Stimulated activated CD4-positive, alpha-beta T cell treated with anti-CD3 and anti-CD28 coated beads, Interleukin-2, amount 100 ng/mL, for 4 hours (primary cell): Measurements from ENCODE around the gene NCOR2.

Experiments used
- DNase-seq: peaks from one replicate; pipeline ENCODE4 v3.0.0-alpha.2; 2020; ENCODE audit warnings: low read depth

Gene NCOR2

DNA sequence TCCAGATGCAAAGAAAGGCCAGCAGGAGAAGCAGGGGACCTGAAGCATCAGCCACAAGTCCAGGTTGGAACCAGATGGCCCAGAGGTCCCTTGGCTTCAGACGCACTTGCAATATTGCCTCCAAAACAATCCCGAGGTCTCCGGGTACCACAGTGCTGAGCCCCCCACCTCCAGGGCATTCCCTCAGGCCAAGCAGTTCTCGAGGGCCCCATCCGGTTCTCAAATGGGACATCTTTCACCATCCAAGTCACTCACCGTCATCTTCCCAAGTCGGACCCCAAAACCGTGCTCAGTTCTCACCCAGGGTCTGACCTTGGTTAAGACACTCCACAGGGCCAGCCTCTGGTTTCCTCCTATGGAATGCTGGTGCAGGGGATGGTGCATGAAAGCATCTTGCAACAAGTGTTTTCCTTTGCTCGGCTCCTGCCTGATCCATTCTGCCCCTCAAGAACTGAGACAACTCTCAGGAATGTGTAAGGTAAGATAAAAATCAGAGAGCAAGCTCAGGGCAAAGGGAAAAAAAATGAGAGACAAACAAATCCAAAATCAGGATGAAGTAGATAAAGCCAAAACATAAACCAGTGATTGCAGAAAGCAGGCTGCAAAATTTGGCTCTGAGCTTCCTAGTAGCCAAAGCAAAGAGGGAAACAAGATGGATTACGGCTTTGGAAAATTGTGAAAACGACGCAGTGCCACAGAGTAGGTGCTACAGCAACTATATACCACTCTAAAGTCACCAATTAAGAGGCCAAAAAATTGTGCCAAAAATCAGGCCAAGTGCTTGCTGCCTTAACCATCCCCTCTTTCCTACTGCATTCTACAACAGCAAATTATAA, 8.0 kb downstream of the NCOR2 start:
- DNase-seq = no peak

DNA sequence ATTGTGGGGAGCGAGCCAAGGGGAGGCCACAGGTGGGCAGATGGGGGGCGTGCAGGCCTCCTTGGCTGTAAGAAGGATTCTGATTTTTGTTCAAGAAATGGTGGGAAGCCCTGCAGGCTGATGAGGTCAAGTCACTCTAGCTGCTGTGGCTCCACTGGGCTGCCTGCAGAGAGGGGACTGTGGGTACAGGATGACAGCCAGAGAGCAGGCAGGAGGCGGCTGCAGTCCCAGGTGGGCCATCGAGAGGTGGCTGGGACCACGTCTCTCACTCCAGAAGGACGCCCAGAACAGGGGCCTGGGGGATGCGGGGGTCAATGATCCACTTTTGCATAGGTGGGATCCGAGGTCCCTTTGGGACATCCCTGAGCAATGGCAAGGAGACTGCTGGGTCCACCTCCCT, 9.1 kb downstream of the NCOR2 start:
- no peak for DNase-seq

DNA sequence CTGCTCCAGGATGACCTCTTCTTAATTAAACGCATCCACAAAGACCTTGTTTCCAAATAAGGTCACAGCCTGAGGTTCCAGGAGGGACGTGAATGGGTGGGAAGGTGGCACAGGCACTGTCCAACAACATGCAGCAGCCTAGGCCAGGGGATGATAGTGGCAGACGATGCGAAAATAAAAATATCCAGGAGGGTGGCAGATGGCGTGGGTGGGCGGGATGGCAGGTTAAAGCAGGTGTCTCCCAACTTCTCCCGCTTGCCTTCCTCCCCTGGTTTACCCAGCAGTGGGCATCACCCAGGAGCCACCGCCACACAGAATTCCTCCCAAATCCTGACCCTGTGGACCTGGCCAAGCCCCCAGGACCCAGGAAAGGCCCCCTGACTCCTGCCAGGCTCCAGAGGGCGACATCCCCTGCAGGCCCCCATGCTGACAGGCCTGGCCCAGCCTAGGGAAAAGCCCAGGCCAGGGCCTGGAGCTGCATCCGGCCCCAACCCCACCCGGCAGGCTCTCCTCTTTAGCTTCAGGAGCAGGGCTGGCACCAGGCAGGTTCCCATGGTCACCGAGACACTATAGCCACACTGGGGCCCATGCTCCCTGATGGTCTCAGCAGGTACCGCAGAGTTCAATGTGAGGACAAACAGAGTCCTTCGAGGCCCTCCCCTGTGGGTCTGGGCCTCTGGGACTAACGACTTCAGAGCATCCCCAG, 9.7 kb downstream of the NCOR2 start:
- no peak for DNase-seq

DNA sequence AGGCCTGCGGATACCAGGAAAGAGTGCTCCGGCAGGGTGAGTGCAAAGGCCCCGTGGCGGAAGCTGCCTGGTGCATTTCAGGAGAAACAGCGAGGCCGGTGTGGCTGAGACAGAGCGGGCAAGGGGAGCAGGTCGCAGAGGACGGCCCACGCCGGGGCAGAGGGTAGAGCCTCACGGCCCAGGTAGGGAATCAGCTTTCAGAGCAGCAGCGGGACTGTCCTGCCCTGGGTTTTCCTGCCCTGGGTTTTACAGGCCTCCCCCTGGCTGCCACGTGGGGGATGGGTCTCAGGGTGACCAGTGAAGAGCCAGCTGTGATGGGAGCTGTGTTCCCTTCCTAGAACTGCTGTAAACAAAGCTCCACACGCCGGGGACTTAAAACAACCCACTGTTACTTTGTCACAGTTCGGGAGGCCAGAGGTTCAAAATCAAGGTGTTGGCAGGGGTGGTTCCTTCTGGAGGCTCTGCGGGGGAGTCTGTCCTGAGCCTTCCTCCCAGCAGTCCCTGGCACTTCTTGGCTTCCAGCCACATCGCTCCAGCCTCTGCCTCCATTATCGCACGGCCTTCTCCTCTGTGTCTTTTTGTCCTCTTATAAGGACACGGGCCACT, 10.4 kb downstream of the NCOR2 start:
- no peak for DNase-seq

DNA sequence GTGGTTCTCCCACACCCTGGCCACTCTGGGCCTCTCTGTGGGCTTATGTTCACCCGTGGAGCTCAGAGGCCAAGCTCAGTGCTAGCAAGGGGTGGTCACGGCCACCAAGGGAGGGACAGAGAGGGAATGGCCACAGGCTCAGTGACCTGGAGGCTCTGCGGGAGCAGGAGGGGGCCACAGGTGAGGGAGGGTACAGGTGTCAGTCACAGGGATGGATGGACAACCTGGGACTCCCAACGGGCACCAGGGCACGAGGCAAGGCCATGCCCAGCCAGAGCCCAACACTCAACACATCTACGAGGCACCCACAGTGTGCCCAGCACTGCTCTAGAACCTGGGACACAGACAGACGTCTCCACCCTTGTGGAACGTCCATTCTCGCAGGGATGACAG, 11.3 kb downstream of the NCOR2 start:
- DNase-seq = no peak

DNA sequence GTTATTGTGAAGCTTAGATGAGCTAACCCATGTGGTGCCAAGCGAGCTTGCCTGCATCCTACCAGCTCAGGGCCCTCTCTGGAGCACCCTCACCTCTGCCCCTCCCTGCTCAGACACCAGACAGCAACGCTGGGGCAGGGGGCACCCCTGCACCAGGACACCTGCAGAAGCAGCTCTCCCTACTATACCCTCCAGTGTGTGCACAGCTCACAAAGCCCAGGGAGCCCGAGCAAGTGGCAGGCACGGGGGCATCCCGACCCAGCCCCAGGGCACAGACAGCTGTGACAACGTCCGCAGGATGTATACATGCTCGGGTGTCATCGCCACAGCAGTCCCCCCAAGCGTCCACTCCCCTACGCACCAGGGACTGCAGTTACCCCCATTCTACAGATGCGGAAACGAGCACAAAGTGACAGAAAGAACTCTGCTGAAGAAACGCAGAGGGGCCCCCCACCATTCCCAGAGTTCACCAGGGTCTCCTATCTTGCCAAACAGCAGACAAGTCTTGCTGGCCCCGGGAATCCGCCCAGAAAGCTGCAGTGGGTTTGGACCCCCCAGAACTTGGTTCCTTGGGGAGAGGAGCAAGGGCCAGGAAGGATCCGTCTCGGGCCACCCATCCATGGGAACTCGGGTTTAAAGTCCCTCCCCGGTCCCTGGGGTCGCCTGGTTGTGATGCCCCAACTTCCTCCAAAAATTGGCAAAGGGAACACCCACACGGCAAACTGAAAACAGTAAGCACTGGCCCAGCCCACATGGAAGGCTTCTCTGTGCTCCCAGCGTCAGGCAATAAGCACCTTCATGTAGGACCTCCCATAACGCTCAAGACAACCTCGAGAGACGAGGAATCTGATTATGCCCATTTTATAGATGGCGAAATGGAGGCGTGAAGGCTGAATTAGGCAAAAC, 12.0 kb downstream of the NCOR2 start:
- DNase-seq = no peak

DNA sequence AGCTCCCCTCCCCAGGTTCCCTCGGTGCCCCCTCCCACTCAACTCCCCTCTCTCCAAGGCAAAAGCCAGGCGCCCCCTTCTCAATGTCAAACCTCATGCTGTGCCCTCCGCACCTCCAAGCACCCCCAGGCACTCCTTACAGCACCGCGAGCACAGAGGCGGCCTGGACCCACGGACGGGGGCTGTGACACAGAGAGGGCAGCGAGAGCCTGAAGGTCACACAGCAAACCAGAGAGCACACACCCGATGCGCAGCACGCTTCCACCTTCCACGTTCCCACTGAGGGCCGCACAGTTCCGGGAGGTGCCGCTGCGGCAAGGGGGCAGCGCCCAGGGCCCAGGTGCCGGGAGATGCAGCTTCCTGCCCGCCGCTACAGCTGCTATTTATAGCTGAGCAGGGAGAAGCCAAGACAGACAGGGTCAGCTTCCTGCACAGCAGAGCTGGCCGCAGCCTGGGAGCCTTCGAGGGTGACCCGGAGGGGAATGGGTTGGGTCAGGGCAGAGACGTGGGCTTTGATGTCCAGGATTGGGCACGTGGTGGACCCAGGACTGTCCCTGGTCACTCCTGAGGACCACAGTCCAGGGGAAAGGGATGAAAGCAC, 12.9 kb downstream of the NCOR2 start:
- DNase-seq = no peak

DNA sequence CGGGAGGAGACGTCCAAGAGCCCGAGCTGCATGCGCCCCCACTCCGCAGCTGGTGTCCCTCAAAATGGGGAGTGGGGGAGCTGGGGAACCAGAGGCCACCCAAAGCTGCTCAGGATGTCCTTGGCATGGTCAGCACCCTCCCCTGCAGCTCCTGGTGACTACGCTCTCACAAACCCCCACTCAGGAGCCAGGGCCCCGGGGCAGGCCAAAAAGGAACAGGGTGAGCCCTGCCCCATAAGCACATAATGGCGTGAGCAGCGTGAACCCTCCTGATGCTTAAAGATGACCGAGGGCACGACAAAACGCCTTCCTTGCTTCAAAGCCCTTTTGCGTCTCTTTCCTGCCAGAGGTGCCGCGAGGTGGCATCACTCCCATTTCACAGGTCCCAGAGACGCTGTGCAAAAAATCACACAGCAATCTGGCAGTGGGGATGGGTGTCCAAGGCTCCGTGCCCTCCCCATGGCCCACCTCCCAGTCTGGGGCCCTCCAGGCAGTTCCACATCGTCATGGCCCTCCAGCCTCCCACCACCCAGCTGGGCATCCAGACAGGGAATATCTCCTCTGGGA, 13.5 kb downstream of the NCOR2 start:
- DNase-seq = no peak

DNA sequence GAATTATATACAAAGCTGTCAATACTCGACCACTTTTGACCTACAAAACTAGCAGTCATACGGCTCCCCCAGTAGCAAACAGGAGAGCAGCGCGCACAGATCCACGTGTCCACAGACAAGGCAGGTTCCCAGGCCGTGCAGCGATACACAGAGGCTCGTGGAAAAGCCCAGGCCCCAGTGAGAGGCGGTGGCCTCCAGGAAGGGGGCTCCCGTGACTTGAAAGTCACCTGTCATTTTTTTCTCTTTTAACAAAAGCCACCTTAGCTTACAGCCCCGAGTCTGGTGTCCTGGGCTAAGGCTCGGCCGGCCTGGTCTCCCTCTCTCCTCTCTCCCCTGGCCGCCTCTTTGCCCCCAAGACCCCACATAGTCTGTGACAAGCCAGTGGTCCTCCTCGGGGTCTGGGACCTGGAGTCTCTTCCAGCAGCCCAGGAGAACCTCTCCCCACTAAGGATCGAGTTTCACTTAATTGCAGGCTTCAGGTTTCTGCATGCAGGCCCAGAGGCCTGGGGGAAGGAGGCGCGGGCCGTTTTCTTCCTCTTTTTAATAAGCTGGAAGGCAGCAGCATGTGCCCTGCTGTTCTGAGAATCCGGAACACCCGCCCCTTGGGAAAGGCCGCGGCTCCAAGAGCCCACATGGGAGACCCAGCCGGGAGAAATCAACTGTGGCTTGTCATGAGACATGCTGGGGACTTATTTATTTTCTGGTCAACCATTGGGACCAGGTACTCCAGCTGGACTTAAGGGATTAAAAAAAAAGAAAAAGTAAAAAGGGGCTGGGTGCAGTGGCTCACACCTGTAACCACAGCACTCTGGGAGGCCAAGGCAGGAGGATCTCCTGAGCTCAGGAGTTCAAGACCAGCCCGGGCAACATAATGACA, 15.9 kb downstream of the NCOR2 start:
- no peak for DNase-seq

DNA sequence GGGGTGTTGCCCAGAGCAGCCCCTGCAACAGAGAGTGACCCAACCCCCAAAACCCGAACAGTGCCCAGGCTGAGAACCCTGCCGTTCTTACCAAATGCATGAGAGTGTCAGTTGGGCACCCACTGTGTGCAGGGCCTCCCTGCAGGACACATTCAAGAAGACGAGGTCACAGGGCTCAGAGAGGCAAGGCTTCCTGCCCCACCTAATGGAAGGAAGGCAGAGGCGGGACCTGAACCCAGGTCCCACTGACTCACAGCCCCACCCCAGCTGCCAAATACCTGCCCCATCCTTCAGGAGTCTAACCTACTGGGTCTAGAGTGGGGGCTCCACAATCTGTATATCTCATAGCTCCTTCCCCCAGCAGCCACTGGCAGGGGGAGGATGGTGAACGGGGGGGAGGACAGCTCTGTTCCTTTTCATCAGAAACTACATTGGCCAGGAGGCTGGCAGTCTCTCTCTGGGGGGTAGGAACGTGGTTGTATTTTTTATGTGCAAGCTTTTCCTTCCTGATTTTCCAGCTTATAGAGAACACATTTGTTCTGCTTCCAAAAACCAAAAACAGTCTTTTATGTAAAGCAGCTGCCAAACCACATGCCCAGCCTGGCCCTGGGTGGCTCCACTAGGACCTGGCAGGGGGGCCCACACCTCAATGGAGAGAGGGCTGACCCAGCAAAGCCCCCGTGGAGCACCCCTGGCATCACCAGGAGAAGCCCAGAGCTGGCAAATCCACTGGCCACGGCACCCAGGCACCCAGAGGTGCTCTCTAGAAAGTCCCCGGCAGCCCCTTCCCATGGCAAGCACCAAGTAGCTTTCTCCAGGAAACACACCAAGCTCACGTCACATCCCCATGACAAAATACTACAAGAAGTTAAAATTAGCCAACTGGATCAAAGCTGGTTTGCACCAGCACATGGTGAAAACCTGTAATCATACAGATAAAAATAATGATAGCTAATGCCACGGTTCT, 17.0 kb downstream of the NCOR2 start:
- no peak for DNase-seq

DNA sequence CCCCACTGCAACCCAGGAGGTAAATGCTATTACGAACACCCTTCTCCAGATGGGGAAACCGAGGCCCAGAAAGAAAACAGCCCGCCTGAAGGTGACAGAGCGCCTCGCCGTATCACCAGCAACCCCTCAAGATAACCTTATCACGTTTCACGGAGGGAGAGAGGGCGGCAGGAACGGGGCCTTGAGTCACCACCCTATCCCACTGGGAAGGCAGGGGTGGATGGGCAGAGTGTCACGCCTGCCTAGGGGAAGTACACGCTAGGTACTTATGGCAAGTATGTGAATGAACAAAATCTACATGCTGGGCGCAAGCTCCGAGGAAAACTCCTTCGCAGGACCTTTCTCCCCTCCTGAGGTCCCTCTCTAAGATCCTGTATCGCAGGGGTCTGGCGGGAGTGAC, 17.8 kb downstream of the NCOR2 start:
- DNase-seq = no peak

DNA sequence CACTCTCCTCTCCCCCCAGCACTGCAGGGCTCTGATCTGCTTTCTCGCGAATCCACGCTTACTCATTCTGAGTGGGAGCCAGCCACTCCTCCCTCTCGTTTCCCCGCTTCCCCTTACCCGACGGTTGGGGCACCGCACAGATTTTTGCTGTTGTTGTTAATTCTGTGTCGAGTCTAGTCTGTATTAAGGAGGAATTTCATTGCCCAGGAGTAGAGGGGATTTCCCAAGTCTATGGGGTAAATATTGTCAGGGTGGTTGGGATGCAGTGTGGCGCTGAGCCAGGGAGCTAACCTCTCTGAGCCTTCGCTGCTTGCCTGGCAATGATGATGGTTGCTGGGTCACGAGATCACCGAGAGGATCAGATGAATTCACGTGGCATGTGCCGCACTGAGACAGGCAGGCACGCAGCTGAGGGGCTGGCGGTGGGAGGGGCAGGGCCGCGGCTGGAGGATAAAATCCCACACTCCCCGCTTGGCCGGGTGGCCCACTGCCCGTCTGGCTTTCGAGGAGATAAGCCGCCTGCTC, 18.5 kb downstream of the NCOR2 start:
- peak; percentile 33 for DNase-seq

DNA sequence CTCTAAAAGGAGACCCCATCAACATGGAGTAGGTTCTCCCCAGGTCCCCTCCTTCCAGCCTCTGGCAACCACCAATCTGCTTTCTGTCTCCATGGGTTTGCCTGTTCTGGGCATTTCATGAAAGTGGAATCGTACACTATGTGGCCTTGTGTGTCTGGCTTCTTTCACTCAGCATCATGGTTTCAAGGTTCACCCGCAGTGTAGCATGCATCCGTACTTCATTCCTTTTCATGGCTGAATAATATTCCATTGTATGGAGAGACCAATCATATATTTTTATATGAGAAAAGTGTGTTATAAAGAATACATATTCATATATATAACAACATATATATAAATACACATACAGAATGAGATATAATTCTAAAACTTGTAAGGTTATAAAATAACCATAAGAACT, 19.8 kb downstream of the NCOR2 start:
- DNase-seq = no peak

DNA sequence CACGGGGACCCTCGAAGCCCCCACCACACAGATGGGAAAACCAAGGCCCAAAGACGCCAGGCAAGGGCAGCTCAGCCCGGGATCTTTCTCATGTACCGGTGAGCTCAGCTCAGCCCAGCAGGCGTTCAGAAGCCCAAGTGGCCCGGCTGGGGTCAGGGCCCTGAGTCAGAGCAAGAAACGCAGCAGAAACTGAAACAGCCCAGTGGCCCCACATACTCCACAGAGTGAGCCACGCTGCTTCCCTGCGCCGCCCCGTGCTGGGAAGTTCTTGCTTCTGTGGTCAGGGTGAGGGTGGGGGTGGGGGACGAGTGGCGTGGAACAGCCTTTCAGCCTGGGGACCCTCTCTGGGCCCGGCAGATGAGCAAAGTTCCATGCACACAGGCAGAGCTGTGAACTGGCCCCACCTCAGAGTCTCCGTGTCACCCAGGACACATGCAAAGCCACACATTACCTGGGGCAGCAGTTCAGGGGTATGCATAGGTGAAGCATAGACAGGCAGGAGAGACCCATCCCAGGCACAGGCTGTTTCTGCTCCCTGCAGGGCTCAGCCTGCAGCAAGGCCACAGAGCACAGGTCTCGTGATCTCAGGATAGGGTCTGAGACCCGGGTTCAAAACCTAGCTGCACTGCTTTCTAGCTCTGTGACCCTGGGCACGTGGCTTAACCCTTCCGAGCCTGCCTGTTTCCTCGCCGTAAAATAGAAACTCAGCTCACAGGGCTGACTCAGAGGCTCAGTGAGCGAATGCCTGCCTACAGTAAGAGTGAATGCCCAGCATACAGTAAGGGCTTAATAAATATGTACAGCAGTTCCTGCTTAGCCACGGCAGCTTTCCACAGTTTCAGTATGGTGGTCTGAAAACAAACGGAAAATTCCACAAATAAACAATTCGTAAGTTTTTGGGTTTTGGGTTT, 21.6 kb downstream of the NCOR2 start:
- DNase-seq = no peak

DNA sequence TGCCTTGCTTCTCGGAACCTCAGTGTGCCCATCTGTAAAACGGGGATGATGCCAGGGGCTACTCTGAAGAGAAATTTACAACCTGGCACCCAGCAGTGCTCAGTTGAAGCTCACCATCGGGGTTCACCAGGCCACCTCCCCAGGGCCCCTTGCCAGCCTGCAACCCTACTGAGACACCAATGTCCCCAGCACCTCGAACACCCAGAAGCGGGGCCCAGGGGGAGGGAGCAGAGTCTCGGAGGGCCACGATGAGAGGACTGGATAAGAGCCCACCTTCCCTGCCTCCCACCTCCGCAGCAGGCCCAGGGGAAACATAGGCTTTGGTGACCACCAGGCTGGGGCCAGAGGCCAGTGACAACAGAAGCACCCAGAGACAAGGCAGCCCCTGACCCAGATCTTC, 22.4 kb downstream of the NCOR2 start:
- no peak for DNase-seq

DNA sequence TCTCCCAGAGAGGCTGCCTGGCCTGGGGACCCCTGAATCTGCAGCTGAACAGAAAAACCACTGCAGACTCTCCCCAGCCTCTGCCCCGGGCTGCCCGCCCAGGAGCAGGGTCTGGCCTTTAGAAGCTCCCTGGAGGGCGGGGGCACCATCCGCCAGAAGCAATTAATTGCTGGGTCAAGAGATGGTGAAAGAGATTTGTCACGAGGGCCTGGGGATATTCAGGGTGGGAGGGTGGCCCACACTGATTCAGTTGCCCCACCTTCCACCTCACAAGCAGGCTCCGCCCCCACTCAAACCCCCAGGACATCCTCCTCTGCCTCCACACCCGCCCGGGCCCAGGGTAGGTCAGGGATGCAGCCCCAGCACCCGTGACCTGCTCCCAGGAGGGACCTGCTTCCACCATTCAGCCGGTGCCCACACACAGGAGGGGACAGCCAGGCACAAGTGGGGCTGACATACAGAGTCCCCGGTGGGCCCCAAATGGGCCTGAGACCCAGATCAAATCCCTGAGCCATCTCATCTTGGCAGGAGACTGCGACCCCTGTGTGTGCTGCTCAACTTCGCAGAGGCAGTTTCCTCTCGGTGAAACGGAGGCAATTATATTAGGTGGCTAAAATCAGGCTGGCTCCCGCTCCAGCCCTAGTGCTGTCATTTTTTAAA, 23.0 kb downstream of the NCOR2 start:
- DNase-seq = no peak

DNA sequence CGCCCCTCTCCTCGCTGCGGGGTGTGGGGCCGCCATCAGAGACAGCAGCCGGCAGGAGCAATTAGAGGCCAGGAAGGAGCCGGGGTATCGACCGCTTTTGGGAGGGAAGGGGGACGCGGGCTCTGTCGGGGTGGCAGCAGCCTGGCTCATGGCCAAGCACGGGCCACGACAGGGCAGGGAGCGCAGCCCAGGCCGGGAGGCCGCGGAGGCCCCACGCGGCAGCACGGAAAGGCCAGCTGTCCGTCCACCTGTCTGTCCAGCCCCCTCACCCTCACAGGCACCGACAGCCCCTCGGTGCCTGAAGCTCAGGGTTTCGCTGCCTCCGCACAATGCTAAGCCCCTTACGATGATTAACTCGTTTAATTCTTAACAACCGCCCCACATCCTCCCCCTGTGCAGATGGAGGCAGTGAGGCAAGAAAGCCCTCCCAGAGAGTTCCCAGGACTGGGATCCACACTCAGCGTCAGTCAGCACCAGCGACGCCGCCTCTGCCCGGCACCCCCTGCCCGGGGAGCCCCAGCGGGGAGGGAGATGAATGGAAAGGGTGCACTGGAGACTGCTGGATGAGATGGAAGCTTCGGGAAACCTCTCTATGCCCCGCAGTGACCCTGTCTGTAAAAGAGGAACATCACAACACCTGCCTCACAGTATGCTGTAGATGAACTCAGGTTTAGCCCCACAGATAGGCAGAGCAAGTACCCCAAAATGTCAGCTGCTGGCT, 23.7 kb downstream of the NCOR2 start:
- no peak for DNase-seq
